GM12891 (cell line): ENCODE measurements around the gene MSI2.

Source experiments
- PAX5 ChIP-seq: IDR thresholded peaks from 2 replicates; pipeline ENCODE4 v1.6.1; 2011; ENCODE audit warnings: low read length, moderate library complexity, mild to moderate bottlenecking; ENCODE audit not compliant: insufficient read depth, severe bottlenecking
- POLR2A ChIP-seq: IDR thresholded peaks from 2 replicates; pipeline ENCODE4 v1.6.1; 2011; ENCODE audit warnings: low read depth, low read length, control low read depth
- POLR2AphosphoS5 ChIP-seq: IDR thresholded peaks from 2 replicates; pipeline ENCODE4 v1.6.1; 2011; ENCODE audit warnings: low read depth, low read length, control low read depth
- POU2F2 ChIP-seq: IDR thresholded peaks from 2 replicates; pipeline ENCODE4 v1.6.1; 2011; ENCODE audit warnings: low read depth, mild to moderate bottlenecking, control low read depth, low read length, moderate library complexity
- SPI1 ChIP-seq: IDR thresholded peaks from 2 replicates; pipeline ENCODE4 v1.6.1; 2011; ENCODE audit warnings: low read depth, low read length, control low read depth
- TAF1 ChIP-seq: IDR thresholded peaks from 2 replicates; pipeline ENCODE4 v1.6.1; 2011; ENCODE audit warnings: low read depth, low read length, control low read depth

GRCh38 chr17:57655553-57655952 is 399.2 kb downstream of the MSI2 start:
- TF ChIP-seq POLR2A (no peak), TAF1 (no peak), POLR2AphosphoS5 (no peak), SPI1 (no peak), POU2F2 (no peak), PAX5 (no peak)
